ENCODE measurements around the gene SPACA6. TPM values are rescaled to one million over a fixed set of nuclear protein-coding genes. Genes with fewer than 3 reads are reported as not detected.
A peak's percentile ranks its signal among the peaks of the same experiment; 100 is the strongest.

Gene SPACA6
- total RNA-seq, 1 experiment from 2014 or later: 29.5 TPM

GRCh38 chr19:51702825-51703574 lies 9.9 kb downstream of the SPACA6 start:
- Histone ChIP-seq H3K9me2 (ENCODE audit: insufficient read depth) (no peaks in the 10 kb centered on the region), H3K27ac (no peak overlapping the region), H3K36me3 (ENCODE audit: low read depth) (peaks cover 10% of the 10 kb centered on the region; the same call in 1 of the 2 replicates), H3F3A (ENCODE audit: insufficient read depth, low read depth) (peaks cover 44% of the 10 kb centered on the region), H2AFZ (no peak overlapping the region), H3K9me3 (ENCODE audit: insufficient read depth, low read depth) (no peaks in the 10 kb centered on the region), H3K4me1 (replicated peaks; ENCODE audit: insufficient read depth) (peaks cover 8% of the 10 kb centered on the region; the same call in 1 of the 2 replicates), H4K20me1 (ENCODE audit: insufficient read depth) (0 out of 2 replicates have a peak, but pooled peaks cover 7% of the 10 kb centered on the region), H3K4me2 (no peak overlapping the region), H3K4me3 (no peak overlapping the region), H3K79me2 (ENCODE audit: low read depth) (peaks cover 11% of the 10 kb centered on the region), H3K27me3 (ENCODE audit: insufficient read depth, low read depth) (no peaks in the 10 kb centered on the region)
- peak in 1 of 2 experiments; percentile 59 for DNase-seq
- no TSS peak for BruUV-seq (replicated peaks)
- no peak for TF ChIP-seq EZH2 (IDR thresholded peaks at IDR 0.05; ENCODE audit: low read depth)
- no peak for TF ChIP-seq CTCF (conservative IDR thresholded peaks at IDR 0.05)
- intact Hi-C loops (cut with micrococcal nuclease; ENCODE audit: unreplicated experiment): loop anchor here (1.0 to 10.0 kb wide), 4 partner anchors 14 to 336 kb away; partner anchors contain the start of genes CLDND2, ETFB and ZNF613
- ChIA-PET CTCF (no interaction called here), POLR2A (ENCODE audit: unreplicated experiment) (interaction anchor here (0.6 to 0.8 kb wide), 4 partner anchors 12 to 132 kb away, joined by 3 to 35 read pairs (median 8); partner anchors contain the start of gene ZNF175)

DNA sequence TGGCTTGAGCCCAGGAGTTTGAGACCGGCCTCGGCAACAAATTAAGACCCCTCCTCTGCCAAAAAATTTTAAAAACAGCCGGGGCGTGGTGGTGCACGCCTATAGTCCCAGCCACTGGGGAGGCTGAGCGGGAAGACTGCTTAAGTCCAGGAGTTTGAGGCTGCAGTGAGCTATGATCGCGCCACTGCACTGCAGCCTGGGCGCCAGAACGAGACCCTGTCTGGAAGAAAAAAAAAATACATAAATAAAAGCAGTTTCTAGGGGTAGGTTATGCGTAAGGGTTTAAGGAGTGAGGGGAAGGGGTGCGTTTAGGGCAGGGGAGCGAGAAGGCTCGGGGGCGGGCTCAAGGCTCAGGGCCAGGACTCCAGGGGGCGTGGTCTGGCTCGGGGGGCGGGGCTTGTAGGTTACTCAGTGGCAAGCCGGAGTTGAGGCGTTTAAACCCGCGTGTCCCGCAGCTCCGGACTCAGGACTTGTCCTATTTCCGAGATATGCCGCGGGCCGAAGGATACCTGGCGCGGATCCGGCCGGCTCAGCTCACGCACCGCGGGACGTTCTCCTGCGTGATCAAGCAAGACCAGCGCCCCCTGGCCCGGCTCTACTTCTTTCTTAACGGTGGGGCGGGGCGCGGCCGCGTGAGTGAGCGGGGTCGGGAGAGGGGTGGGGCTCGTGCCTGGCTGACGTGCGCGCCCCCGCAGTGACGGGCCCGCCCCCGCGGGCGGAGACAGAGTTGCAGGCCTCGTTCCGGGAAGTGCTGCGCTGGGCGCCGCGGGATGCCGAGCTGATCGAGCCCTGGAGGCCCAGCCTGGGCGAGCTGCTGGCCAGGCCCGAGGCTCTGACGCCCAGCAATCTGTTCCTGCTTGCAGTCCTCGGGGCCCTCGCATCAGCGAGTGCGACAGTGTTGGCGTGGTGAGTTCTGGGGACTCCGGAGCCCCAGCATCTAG lies 10.7 kb downstream of the SPACA6 start:
- intact Hi-C loops (cut with micrococcal nuclease; ENCODE audit: unreplicated experiment): loop anchor here (5.0 to 10.0 kb wide), 3 partner anchors 112 to 337 kb away; partner anchors contain the start of genes CLDND2, ETFB and ZNF613

More for the DNA sequence above, 10.7 kb downstream of the SPACA6 start:
- TF ChIP-seq CTCF (conservative IDR thresholded peaks at IDR 0.05) (peak; percentile 62), EZH2 (IDR thresholded peaks at IDR 0.05; ENCODE audit: low read depth) (no peak)
- Histone ChIP-seq H3K4me3 (peak overlapping the region; percentile 70), H3K9me3 (ENCODE audit: insufficient read depth, low read depth) (no peaks in the 10 kb centered on the region), H3K9me2 (ENCODE audit: insufficient read depth) (no peaks in the 10 kb centered on the region), H3F3A (ENCODE audit: insufficient read depth, low read depth) (peaks cover 47% of the 10 kb centered on the region), H3K4me1 (replicated peaks; ENCODE audit: insufficient read depth) (peaks cover 8% of the 10 kb centered on the region; the same call in 1 of the 2 replicates), H4K20me1 (ENCODE audit: insufficient read depth) (0 out of 2 replicates have a peak, but pooled peaks cover 7% of the 10 kb centered on the region), H3K79me2 (ENCODE audit: low read depth) (peaks cover 11% of the 10 kb centered on the region), H3K4me2 (peak overlapping the region; percentile 78), H2AFZ (peak overlapping the region; percentile 79), H3K27me3 (ENCODE audit: insufficient read depth, low read depth) (no peaks in the 10 kb centered on the region), H3K27ac (peak overlapping the region; percentile 26; the same call in 1 of the 2 replicates), H3K36me3 (ENCODE audit: low read depth) (peaks cover 10% of the 10 kb centered on the region; the same call in 1 of the 2 replicates)
- DNase-seq: peak; percentile 83 to 97
- ChIA-PET CTCF (interaction anchor here (0.5 to 0.8 kb wide), 3 partner anchors 16 to 47 kb away, joined by 3 to 4 read pairs (median 3); no protein-coding TSS in a partner anchor), POLR2A (ENCODE audit: unreplicated experiment) (interaction anchor here (0.6 to 1.0 kb wide), 6 partner anchors 11 to 961 kb away, joined by 3 to 8 read pairs (median 4); no protein-coding TSS in a partner anchor)
- BruUV-seq (replicated peaks): no TSS peak

All from PC-9 (cell line).